GM21619 (cell line): Measurements from ENCODE around the gene MAST4.
A peak's percentile ranks its signal among the peaks of the same experiment; 100 is the strongest.

ENCODE experiments used
- ATAC-seq: cut with Tn5 transposase; IDR thresholded peaks from one replicate; pipeline ENCODE4 v1.9.1; 2021; ENCODE audit not compliant: unreplicated experiment

MAST4 gene

GRCh38 chr5:66830636-66831035 lies 234.4 kb downstream of the MAST4 start:
- no peak for ATAC-seq

- no peak for ATAC-seq
These were observed 243.5 kb downstream of the MAST4 start for GRCh38 chr5:66839636-66840185.

GRCh38 chr5:66840511-66841013 lies 244.4 kb downstream of the MAST4 start:
- peak; percentile 100 for ATAC-seq

- ATAC-seq, result no peak
These were observed 245.1 kb downstream of the MAST4 start for GRCh38 chr5:66841264-66841663.

- ATAC-seq, result no peak
These were observed 246.3 kb downstream of the MAST4 start for GRCh38 chr5:66842540-66842939.

GRCh38 chr5:66843065-66843464 lies 246.9 kb downstream of the MAST4 start:
- no peak for ATAC-seq

- no peak for ATAC-seq
These were observed 252.8 kb downstream of the MAST4 start for GRCh38 chr5:66848749-66849641.

- no peak for ATAC-seq
These were observed 253.6 kb downstream of the MAST4 start for GRCh38 chr5:66849803-66850202.

- no peak for ATAC-seq
These were observed 254.3 kb downstream of the MAST4 start for GRCh38 chr5:66850354-66851075.

- no peak for ATAC-seq
These were observed 255.1 kb downstream of the MAST4 start for GRCh38 chr5:66851306-66851705.

GRCh38 chr5:66854416-66854815 lies 258.2 kb downstream of the MAST4 start:
- no peak for ATAC-seq

GRCh38 chr5:66856041-66856805 lies 260.0 kb downstream of the MAST4 start:
- ATAC-seq, result no peak

GRCh38 chr5:66859526-66859925 lies 263.3 kb downstream of the MAST4 start:
- ATAC-seq, result no peak

- ATAC-seq, result no peak
These were observed 264.2 kb downstream of the MAST4 start for GRCh38 chr5:66860199-66860975.

- ATAC-seq, result no peak
These were observed 265.2 kb downstream of the MAST4 start for GRCh38 chr5:66861402-66861801.

GRCh38 chr5:66862020-66862419 lies 265.8 kb downstream of the MAST4 start:
- no peak for ATAC-seq

GRCh38 chr5:66863243-66864170 lies 267.3 kb downstream of the MAST4 start:
- no peak for ATAC-seq

GRCh38 chr5:66864240-66864884 lies 268.2 kb downstream of the MAST4 start:
- ATAC-seq, result no peak
